Epithelial cell of proximal tubule (primary cell): ENCODE data around the gene RPL27. TPM values are rescaled to one million over a fixed set of nuclear protein-coding genes. Genes with fewer than 3 reads are reported as not detected.
"Not testable (repeated sequence)": the region's sequence is repeated elsewhere in the genome, so short reads cannot be mapped to it uniquely, and the experiment has no call there.

Experiments used
- DNase-seq: peaks from one replicate; pipeline ENCODE4 v3.0.0-alpha.2; 2011; ENCODE audit warnings: low read depth
- H3K4me3 ChIP-seq: 2 replicates; pipeline ENCODE4 v1.5.1; 2011; ENCODE audit warnings: low read depth, mild to moderate bottlenecking, low read length
- CTCF ChIP-seq: conservative IDR thresholded peaks from 2 replicates; pipeline ENCODE4 v1.5.1; 2012; ENCODE audit warnings: low read depth, mild to moderate bottlenecking, low read length
- total RNA-seq: library from RNA; depleted of rRNA; stranded (reverse); fragments of >200 nt; gene quantifications from 2 replicates; pipeline ENCODE4 v1.2.3, GENCODE V29; 2015

RPL27 gene
- total RNA-seq, 1 donor from 2014 or later = 1,399 TPM

GRCh38 chr17:42982266-42982665, 16.0 kb upstream of the RPL27 start:
- TF ChIP-seq CTCF = no peak
- no peak overlapping the region for H3K4me3 ChIP-seq
- DNase-seq = no peak

GRCh38 chr17:42985225-42985624, 13.0 kb upstream of the RPL27 start:
- H3K4me3 ChIP-seq = no peak overlapping the region
- DNase-seq = no peak
- TF ChIP-seq CTCF = no peak

GRCh38 chr17:42989141-42989540, 9.1 kb upstream of the RPL27 start:
- no peak for TF ChIP-seq CTCF
- no peak for DNase-seq

GRCh38 chr17:42989726-42990652, 8.2 kb upstream of the RPL27 start:
- TF ChIP-seq CTCF = no peak
- no peak overlapping the region for H3K4me3 ChIP-seq

More at GRCh38 chr17:42989141-42989540, 9.1 kb upstream of the RPL27 start:
- H3K4me3 ChIP-seq = no peak overlapping the region

GRCh38 chr17:42991471-42991870, 6.7 kb upstream of the RPL27 start:
- no peak for TF ChIP-seq CTCF
- DNase-seq = no peak
- H3K4me3 ChIP-seq = no peak overlapping the region

More at GRCh38 chr17:42989726-42990652, 8.2 kb upstream of the RPL27 start:
- no peak for DNase-seq

- TF ChIP-seq CTCF = no peak
- no peak for DNase-seq
- no peak overlapping the region for H3K4me3 ChIP-seq
Measured at GRCh38 chr17:42992872-42993271, 5.3 kb upstream of the RPL27 start.

GRCh38 chr17:42993913-42994312, 4.3 kb upstream of the RPL27 start:
- H3K4me3 ChIP-seq, DNase-seq: not testable (repeated sequence)
